GM12801 (cell line): ENCODE measurements around the gene ZC3H12C.

Experiments
- CTCF ChIP-seq: IDR thresholded peaks from one replicate; pipeline ENCODE4 v1.5.1; 2011; ENCODE audit warnings: control low read depth; ENCODE audit not compliant: insufficient read length; ENCODE audit errors: extremely low read depth

ZC3H12C gene

GRCh38 chr11:110159476-110159875, 66.3 kb downstream of the ZC3H12C start:
- TF ChIP-seq CTCF: no peak

GRCh38 chr11:110160016-110160415, 66.8 kb downstream of the ZC3H12C start:
- no peak for TF ChIP-seq CTCF

GRCh38 chr11:110160437-110160836, 67.2 kb downstream of the ZC3H12C start:
- no peak for TF ChIP-seq CTCF

- no peak for TF ChIP-seq CTCF
These were observed 67.9 kb downstream of the ZC3H12C start for GRCh38 chr11:110161061-110161460.

GRCh38 chr11:110162216-110162615, 69.0 kb downstream of the ZC3H12C start:
- no peak for TF ChIP-seq CTCF

GRCh38 chr11:110165039-110165925, 72.1 kb downstream of the ZC3H12C start:
- no peak for TF ChIP-seq CTCF

- TF ChIP-seq CTCF: no peak
These were observed 75.0 kb downstream of the ZC3H12C start for GRCh38 chr11:110168033-110168803.
